ENCODE results near the gene GATAD1. TPM values are rescaled to one million over a fixed set of nuclear protein-coding genes. Genes with fewer than 3 reads are reported as not detected.

The GATAD1 gene
- total RNA-seq, 1 donor = 23.3 TPM

DNA sequence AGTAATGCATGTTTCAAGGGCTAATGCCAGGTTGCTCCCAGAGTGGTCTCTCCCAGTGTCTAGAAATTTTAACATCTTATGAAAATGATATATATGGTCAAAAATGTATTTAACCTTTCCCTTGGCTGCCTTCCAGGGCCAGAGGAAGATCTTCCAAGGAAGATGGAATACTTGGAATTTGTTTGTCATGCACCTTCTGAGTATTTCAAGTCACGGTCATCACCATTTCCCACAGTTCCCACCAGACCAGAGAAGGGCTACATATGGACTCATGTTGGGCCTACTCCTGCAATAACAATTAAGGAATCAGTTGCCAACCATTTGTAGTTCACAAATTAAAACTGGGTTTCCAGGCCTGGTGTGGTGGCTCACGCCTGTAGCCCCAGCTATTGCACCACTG, 9.0 kb downstream of the GATAD1 start:
- H3K4me3 ChIP-seq (ENCODE audit: low read depth, low read length) = no peak overlapping the region
- no peak for DNase-seq (ENCODE audit: low read depth)
- TF ChIP-seq, protein P1, sequence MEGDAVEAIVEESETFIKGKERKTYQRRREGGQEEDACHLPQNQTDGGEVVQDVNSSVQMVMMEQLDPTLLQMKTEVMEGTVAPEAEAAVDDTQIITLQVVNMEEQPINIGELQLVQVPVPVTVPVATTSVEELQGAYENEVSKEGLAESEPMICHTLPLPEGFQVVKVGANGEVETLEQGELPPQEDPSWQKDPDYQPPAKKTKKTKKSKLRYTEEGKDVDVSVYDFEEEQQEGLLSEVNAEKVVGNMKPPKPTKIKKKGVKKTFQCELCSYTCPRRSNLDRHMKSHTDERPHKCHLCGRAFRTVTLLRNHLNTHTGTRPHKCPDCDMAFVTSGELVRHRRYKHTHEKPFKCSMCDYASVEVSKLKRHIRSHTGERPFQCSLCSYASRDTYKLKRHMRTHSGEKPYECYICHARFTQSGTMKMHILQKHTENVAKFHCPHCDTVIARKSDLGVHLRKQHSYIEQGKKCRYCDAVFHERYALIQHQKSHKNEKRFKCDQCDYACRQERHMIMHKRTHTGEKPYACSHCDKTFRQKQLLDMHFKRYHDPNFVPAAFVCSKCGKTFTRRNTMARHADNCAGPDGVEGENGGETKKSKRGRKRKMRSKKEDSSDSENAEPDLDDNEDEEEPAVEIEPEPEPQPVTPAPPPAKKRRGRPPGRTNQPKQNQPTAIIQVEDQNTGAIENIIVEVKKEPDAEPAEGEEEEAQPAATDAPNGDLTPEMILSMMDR (IDR thresholded peaks at IDR 0.05; ENCODE audit: insufficient read depth, low read depth, low read length) = no peak

DNA sequence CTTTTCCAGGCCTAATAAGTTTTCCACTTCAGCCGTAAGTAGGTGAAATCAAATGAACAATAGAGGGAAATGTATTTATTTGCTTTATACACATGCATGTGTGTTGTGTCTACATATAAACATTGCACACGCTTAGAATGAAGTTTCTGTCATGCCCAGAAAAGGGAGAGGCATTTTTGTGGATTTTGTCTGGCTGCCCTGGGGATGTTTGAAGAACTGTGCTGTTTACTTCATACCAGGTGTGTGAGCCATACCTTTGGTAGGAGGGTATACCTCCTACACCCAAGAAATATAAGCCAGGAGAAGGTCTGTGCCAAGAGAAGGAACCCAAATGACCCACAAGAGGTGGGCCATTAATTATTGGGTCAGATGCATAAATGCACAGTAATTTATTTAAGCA, 12.8 kb downstream of the GATAD1 start:
- no peak for DNase-seq (ENCODE audit: low read depth)
- TF ChIP-seq, protein P1 (IDR thresholded peaks at IDR 0.05; ENCODE audit: insufficient read depth, low read depth, low read length) = no peak

DNA sequence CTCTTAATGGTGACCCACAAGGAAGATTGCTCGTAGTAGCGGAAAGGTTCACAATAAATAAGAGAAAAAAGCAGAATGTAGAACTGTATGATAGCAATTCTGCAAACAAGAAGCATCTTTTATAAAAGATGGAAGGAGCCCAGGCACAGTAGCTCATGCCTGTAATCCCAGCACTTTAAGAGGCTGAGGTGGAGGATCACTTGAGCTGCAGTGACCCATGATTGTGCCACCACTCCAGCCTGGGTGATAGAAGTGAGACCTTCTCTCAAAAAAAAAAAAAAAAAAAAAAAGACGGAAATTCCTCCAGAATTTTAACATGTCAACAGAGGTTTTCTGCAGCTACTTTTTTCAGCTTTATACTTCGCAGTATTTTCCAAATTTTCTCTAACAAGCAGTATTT, 13.2 kb downstream of the GATAD1 start:
- DNase-seq (ENCODE audit: low read depth) = no peak
- TF ChIP-seq, protein P1 (IDR thresholded peaks at IDR 0.05; ENCODE audit: insufficient read depth, low read depth, low read length) = no peak
- no peak overlapping the region for H3K4me3 ChIP-seq (ENCODE audit: low read depth, low read length)

More for the DNA sequence above, 12.8 kb downstream of the GATAD1 start:
- H3K4me3 ChIP-seq (ENCODE audit: low read depth, low read length) = no peak overlapping the region

DNA sequence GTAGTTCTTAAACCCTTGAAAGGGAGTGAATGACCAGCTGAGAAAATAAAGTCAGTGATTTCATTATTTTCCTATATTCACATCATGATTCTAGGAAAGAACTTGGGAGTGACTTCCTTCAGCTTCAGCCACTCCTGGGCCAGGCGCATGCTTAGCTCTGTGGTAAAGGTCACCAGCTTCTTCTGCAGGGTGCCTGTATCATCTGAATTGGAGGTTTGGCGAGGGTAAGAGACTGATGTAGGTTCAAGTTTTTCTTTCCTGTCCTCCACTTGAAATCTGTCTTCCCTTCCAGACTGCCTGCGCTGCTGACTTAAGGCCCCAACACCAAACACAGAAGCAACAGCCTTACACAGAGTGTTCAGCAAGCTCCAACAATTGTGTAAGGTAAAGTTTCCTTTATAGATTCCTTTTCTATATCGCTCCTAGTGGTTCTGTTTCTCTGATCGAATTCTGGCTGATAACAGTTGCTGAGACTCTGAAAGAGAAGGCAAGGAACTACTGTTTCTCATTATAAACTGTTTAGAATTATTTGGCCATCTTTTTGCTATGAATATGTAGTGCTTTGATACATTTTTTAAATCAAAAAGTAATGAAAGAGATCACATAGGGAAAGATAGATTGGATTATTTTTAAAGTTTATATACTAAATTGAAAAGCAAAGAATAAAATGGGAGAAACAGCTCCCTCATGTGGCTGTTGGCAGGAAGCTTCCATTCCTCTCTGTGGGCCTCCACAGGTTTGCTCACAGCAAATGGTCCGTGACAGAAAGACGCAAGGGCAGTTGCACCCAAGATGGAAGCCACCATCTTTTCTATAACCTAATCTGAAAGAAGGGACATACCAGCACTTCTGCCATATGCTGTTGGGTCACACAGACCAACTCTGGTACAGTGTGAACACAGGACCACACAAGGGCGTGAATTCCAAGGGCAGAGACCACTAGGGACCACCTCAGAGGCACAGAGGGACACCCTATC, 14.0 kb downstream of the GATAD1 start:
- DNase-seq (ENCODE audit: low read depth) = peak; percentile 39
- TF ChIP-seq, protein P1 (IDR thresholded peaks at IDR 0.05; ENCODE audit: insufficient read depth, low read depth, low read length) = peak; percentile 87

DNA sequence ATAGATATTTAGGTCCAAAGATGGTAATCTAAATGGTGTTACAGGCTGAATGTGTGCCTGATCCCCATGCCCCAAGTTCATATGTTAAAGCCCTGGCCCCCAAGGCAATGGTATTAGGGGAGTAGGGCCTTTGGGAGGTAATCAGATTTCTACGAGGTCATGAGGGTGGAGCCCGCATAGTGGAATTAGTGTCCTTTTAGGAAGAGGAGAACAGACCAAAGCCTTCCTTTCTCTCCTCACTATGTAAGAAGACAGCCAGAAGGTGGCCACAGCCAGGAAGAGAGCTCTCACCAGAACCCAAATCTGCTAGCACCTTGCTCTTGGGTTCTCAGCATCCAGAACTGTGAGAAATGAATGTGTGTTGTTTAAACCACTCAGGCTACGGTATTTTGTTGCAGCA, 15.3 kb downstream of the GATAD1 start:
- H3K4me3 ChIP-seq (ENCODE audit: low read depth, low read length) = no peak overlapping the region
- no peak for DNase-seq (ENCODE audit: low read depth)
- TF ChIP-seq, protein P1 (IDR thresholded peaks at IDR 0.05; ENCODE audit: insufficient read depth, low read depth, low read length) = no peak

More for the DNA sequence above, 14.0 kb downstream of the GATAD1 start:
- no peak overlapping the region for H3K4me3 ChIP-seq (ENCODE audit: low read depth, low read length)

DNA sequence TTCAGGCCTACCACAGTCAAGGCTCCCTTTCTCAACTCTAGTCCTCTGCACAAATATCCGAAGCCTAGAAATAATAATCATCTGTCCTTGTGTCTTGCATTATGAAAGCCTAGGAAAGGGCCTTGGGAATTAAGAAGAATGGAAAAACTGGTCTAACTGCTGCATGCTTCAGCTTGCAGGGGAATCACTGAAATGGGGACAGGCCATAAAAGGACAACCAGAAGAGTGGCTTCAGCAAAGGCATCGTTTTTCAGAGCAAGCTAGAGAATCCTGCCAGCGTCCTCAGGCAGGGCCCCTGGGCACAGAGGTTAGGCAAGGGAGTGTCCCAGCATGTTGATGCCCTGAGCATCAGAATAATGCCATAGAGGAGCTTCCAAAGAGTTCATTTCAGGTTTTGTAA, 17.2 kb downstream of the GATAD1 start:
- TF ChIP-seq, protein P1 (IDR thresholded peaks at IDR 0.05; ENCODE audit: insufficient read depth, low read depth, low read length) = no peak
- no peak for DNase-seq (ENCODE audit: low read depth)
- H3K4me3 ChIP-seq (ENCODE audit: low read depth, low read length) = no peak overlapping the region

All from fibroblast of villous mesenchyme (primary cell).